ENCODE measurements around the gene GOPC. TPM values are rescaled to one million over a fixed set of nuclear protein-coding genes. Genes with fewer than 3 reads are reported as not detected.

The GOPC gene
- total RNA-seq, 1 experiment from 2014 or later, result 18.7 TPM

- ChIA-PET POLR2A (no interaction called here), CTCF (interaction anchor here (0.9 to 1.8 kb wide), 3 partner anchors 8 to 155 kb away, joined by 3 to 5 read pairs (median 4); no protein-coding TSS in a partner anchor)
- Mint-ChIP-seq H3K36me3 (no peaks in the 10 kb centered on the region; the same call in 1 of the 2 replicates), H3K9me3 (no peaks in the 10 kb centered on the region), H3K27ac (no peak overlapping the region), H3K4me1 (peaks cover 15% of the 10 kb centered on the region), H3K4me3 (no peak overlapping the region), H3K27me3 (ENCODE audit: low read depth) (no peaks in the 10 kb centered on the region)
- TF ChIP-seq ZNF425 (CRISPR knock-in tag; conservative IDR thresholded peaks at IDR 0.05) (no peak), CTCF (IDR thresholded peaks at IDR 0.05) (peak; percentile 31; the same call in 1 of the 2 replicates)
- DNase-seq (ENCODE audit: low spot score), result no peak
- ATAC-seq, result peak; percentile 55
Observed at GRCh38 chr6:117605169-117605826, 3.0 kb upstream of the GOPC start.

GRCh38 chr6:117603821-117604220, 1.5 kb upstream of the GOPC start:
- ChIA-PET CTCF (interaction anchor here (1.3 to 1.8 kb wide), 3 partner anchors 9 to 154 kb away, joined by 4 to 9 read pairs (median 5); no protein-coding TSS in a partner anchor), POLR2A (no interaction called here)
- Mint-ChIP-seq H3K9me3 (no peaks in the 10 kb centered on the region), H3K36me3 (peaks cover 10% of the 10 kb centered on the region), H3K4me1 (peaks cover 17% of the 10 kb centered on the region), H3K27ac (no peak overlapping the region), H3K27me3 (ENCODE audit: low read depth) (no peaks in the 10 kb centered on the region), H3K4me3 (no peak overlapping the region)
- ATAC-seq, result no peak
- DNase-seq (ENCODE audit: low spot score), result no peak
- TF ChIP-seq TEAD1 (CRISPR knock-in tag; IDR thresholded peaks at IDR 0.05) (no peak), ESRRA (CRISPR knock-in tag; IDR thresholded peaks at IDR 0.05; ENCODE audit: borderline replicate concordance) (no peak), NR1H2 (CRISPR knock-in tag; IDR thresholded peaks at IDR 0.05) (no peak)

GRCh38 chr6:117602899-117603588, 733 bp upstream of the GOPC start:
- H3K9me3 Mint-ChIP-seq, result peaks cover 5% of the 10 kb centered on the region; the same call in 1 of the 2 replicates
- ATAC-seq (no peak), DNase-seq (ENCODE audit: low spot score) (no peak)
- H3K27me3 Mint-ChIP-seq (ENCODE audit: low read depth), result no peaks in the 10 kb centered on the region
- CTCF ChIA-PET, result interaction anchor here (0.9 to 1.6 kb wide), 7 partner anchors 11 to 173 kb away, joined by 3 to 10 read pairs (median 3); no protein-coding TSS in a partner anchor
- POLR2A ChIA-PET, result interaction anchor here (0.8 to 1.2 kb wide), 5 partner anchors 11 to 153 kb away, joined by 3 to 5 read pairs (median 3); no protein-coding TSS in a partner anchor
- peaks cover 17% of the 10 kb centered on the region for H3K36me3 Mint-ChIP-seq
- H3K4me3 Mint-ChIP-seq, result peak overlapping the region; percentile 96
- H3K27ac Mint-ChIP-seq, result peak overlapping the region; percentile 96
- TF ChIP-seq GABPB1 (CRISPR knock-in tag; IDR thresholded peaks at IDR 0.05) (0 out of 2 replicates have a peak, but pooled peaks have one; percentile 2), GRHL2 (CRISPR knock-in tag; IDR thresholded peaks at IDR 0.05; ENCODE audit: insufficient replicate concordance, severe bottlenecking) (no peak)
- peaks cover 17% of the 10 kb centered on the region for H3K4me1 Mint-ChIP-seq

GRCh38 chr6:117601811-117602150, 530 bp downstream of the GOPC start:
- H3K4me3 Mint-ChIP-seq, result peak overlapping the region; percentile 96
- H3K27ac Mint-ChIP-seq, result no peak overlapping the region
- DNase-seq (ENCODE audit: low spot score), result no peak
- peaks cover 16% of the 10 kb centered on the region for H3K9me3 Mint-ChIP-seq
- peak; percentile 5 for ATAC-seq
- ChIA-PET POLR2A (interaction anchor here (0.9 to 1.2 kb wide), 4 partner anchors 12 to 152 kb away, joined by 3 to 5 read pairs (median 3); no protein-coding TSS in a partner anchor), CTCF (interaction anchor here (0.9 to 1.6 kb wide), 7 partner anchors 12 to 174 kb away, joined by 3 to 10 read pairs (median 3); no protein-coding TSS in a partner anchor)
- peaks cover 17% of the 10 kb centered on the region for H3K4me1 Mint-ChIP-seq
- H3K27me3 Mint-ChIP-seq (ENCODE audit: low read depth), result no peaks in the 10 kb centered on the region
- peaks cover 28% of the 10 kb centered on the region for H3K36me3 Mint-ChIP-seq
- TF ChIP-seq ZMAT4 (CRISPR knock-in tag; IDR thresholded peaks at IDR 0.05) (no peak), HMGA2 (CRISPR knock-in tag; IDR thresholded peaks at IDR 0.05) (no peak), MLX (CRISPR knock-in tag; IDR thresholded peaks at IDR 0.05) (no peak), ETV6 (CRISPR knock-in tag; IDR thresholded peaks at IDR 0.05) (no peak), ZNF281 (CRISPR knock-in tag; IDR thresholded peaks at IDR 0.05) (no peak), ZNF232 (CRISPR knock-in tag; IDR thresholded peaks at IDR 0.05) (no peak), ATF2 (CRISPR knock-in tag; IDR thresholded peaks at IDR 0.05; ENCODE audit: borderline replicate concordance, low read depth) (no peak)
